Activated CD4-positive, alpha-beta T cell treated with anti-CD3 and anti-CD28 coated beads, Interleukin-2, amount 10 ng/mL, durations not matched to agents 24 days and 14 days (primary cell): ENCODE measurements around the gene LINGO1. TPM values are rescaled to one million over a fixed set of nuclear protein-coding genes. Genes with fewer than 3 reads are reported as not detected.

Experiments
- DNase-seq: peaks from one replicate; pipeline ENCODE4 v3.0.0; 2022
- H3K27ac Mint-ChIP-seq: one replicate; pipeline ENCODE4 v1.8.0; 2022; ENCODE audit warnings: mild to moderate bottlenecking, mixed read lengths
- H3K27me3 Mint-ChIP-seq: one replicate; pipeline ENCODE4 v1.8.0; 2022; ENCODE audit warnings: mixed read lengths
- H3K36me3 Mint-ChIP-seq: one replicate; pipeline ENCODE4 v1.8.0; 2022; ENCODE audit warnings: low read depth, mild to moderate bottlenecking, mixed read lengths
- H3K4me1 Mint-ChIP-seq: one replicate; pipeline ENCODE4 v1.8.0; 2021; ENCODE audit warnings: mixed read lengths
- H3K4me3 Mint-ChIP-seq: one replicate; pipeline ENCODE4 v1.8.0; 2022; ENCODE audit warnings: mild to moderate bottlenecking, moderate library complexity, mixed read lengths
- H3K9me3 Mint-ChIP-seq: one replicate; pipeline ENCODE4 v1.8.0; 2021; ENCODE audit warnings: mixed read lengths
- intact Hi-C: fragments of 100-400 bp; cut with micrococcal nuclease; formaldehyde crosslinking; loops from one replicate; pipeline ENCODE4 v1.15.1; 2023
- total RNA-seq: library from RNA; stranded (reverse); gene quantifications from 2 replicates; pipeline ENCODE4 v1.2.3, GENCODE V29; 2022

LINGO1 gene
- total RNA-seq, 1 donor from 2014 or later, result not detected

- no peak for DNase-seq
- no peak overlapping the region for H3K27ac Mint-ChIP-seq
- H3K9me3 Mint-ChIP-seq, result no peaks in the 10 kb centered on the region
- peaks cover 6% of the 10 kb centered on the region for H3K4me1 Mint-ChIP-seq
- no peak overlapping the region for H3K4me3 Mint-ChIP-seq
- no peaks in the 10 kb centered on the region for H3K36me3 Mint-ChIP-seq
- H3K27me3 Mint-ChIP-seq, result peaks cover 13% of the 10 kb centered on the region
- intact Hi-C loops, result no loop called here
Measured at GRCh38 chr15:77608774-77609173, 23.9 kb downstream of the LINGO1 start.

GRCh38 chr15:77607894-77608261 is 24.8 kb downstream of the LINGO1 start:
- Mint-ChIP-seq H3K27me3 (peaks cover 13% of the 10 kb centered on the region), H3K9me3 (no peaks in the 10 kb centered on the region), H3K27ac (no peak overlapping the region), H3K4me1 (peaks cover 6% of the 10 kb centered on the region), H3K4me3 (no peak overlapping the region), H3K36me3 (no peaks in the 10 kb centered on the region)
- DNase-seq, result no peak
- intact Hi-C loops, result no loop called here

- intact Hi-C loops, result no loop called here
- Mint-ChIP-seq H3K4me3 (no peak overlapping the region), H3K4me1 (peaks cover 6% of the 10 kb centered on the region), H3K9me3 (no peaks in the 10 kb centered on the region), H3K36me3 (no peaks in the 10 kb centered on the region), H3K27me3 (peaks cover 13% of the 10 kb centered on the region), H3K27ac (no peak overlapping the region)
- DNase-seq, result no peak
Measured at GRCh38 chr15:77607111-77607893, 25.4 kb downstream of the LINGO1 start.

- intact Hi-C loops, result no loop called here
- Mint-ChIP-seq H3K9me3 (no peaks in the 10 kb centered on the region), H3K4me3 (no peak overlapping the region), H3K27me3 (peaks cover 13% of the 10 kb centered on the region), H3K4me1 (peaks cover 6% of the 10 kb centered on the region), H3K36me3 (no peaks in the 10 kb centered on the region), H3K27ac (no peak overlapping the region)
- DNase-seq, result no peak
Measured at GRCh38 chr15:77606142-77607034, 26.3 kb downstream of the LINGO1 start.

GRCh38 chr15:77605547-77605946 is 27.2 kb downstream of the LINGO1 start:
- no peaks in the 10 kb centered on the region for H3K36me3 Mint-ChIP-seq
- intact Hi-C loops, result no loop called here
- no peak overlapping the region for H3K27ac Mint-ChIP-seq
- H3K9me3 Mint-ChIP-seq, result no peaks in the 10 kb centered on the region
- no peak overlapping the region for H3K4me3 Mint-ChIP-seq
- peaks cover 13% of the 10 kb centered on the region for H3K27me3 Mint-ChIP-seq
- H3K4me1 Mint-ChIP-seq, result peaks cover 6% of the 10 kb centered on the region
- no peak for DNase-seq

GRCh38 chr15:77604973-77605372 is 27.7 kb downstream of the LINGO1 start:
- H3K4me1 Mint-ChIP-seq, result peaks cover 6% of the 10 kb centered on the region
- no peak for DNase-seq
- no peaks in the 10 kb centered on the region for H3K36me3 Mint-ChIP-seq
- no peak overlapping the region for H3K27ac Mint-ChIP-seq
- peaks cover 13% of the 10 kb centered on the region for H3K27me3 Mint-ChIP-seq
- H3K4me3 Mint-ChIP-seq, result no peak overlapping the region
- H3K9me3 Mint-ChIP-seq, result no peaks in the 10 kb centered on the region
- intact Hi-C loops, result no loop called here

GRCh38 chr15:77603611-77604336 is 28.9 kb downstream of the LINGO1 start:
- Mint-ChIP-seq H3K4me3 (no peak overlapping the region), H3K4me1 (peaks cover 6% of the 10 kb centered on the region), H3K36me3 (no peaks in the 10 kb centered on the region), H3K27me3 (peaks cover 13% of the 10 kb centered on the region), H3K27ac (no peak overlapping the region), H3K9me3 (no peaks in the 10 kb centered on the region)
- intact Hi-C loops, result no loop called here
- no peak for DNase-seq

- no peak overlapping the region for H3K27ac Mint-ChIP-seq
- intact Hi-C loops, result no loop called here
- H3K9me3 Mint-ChIP-seq, result no peaks in the 10 kb centered on the region
- H3K4me3 Mint-ChIP-seq, result no peak overlapping the region
- H3K36me3 Mint-ChIP-seq, result no peaks in the 10 kb centered on the region
- peaks cover 13% of the 10 kb centered on the region for H3K27me3 Mint-ChIP-seq
- H3K4me1 Mint-ChIP-seq, result peaks cover 6% of the 10 kb centered on the region
- DNase-seq, result no peak
Measured at GRCh38 chr15:77602800-77603199, 29.9 kb downstream of the LINGO1 start.

GRCh38 chr15:77599899-77600298 is 32.8 kb downstream of the LINGO1 start:
- Mint-ChIP-seq H3K36me3 (no peaks in the 10 kb centered on the region), H3K9me3 (no peaks in the 10 kb centered on the region), H3K27me3 (peaks cover 7% of the 10 kb centered on the region), H3K27ac (no peak overlapping the region), H3K4me3 (no peak overlapping the region), H3K4me1 (peaks cover 6% of the 10 kb centered on the region)
- DNase-seq, result peak; percentile 58
- intact Hi-C loops, result loop anchor here (10.0 kb wide), 1 partner anchor 55 kb away; no protein-coding TSS in a partner anchor

GRCh38 chr15:77599357-77599756 is 33.4 kb downstream of the LINGO1 start:
- peaks cover 2% of the 10 kb centered on the region for H3K27me3 Mint-ChIP-seq

GRCh38 chr15:77598644-77599043 is 34.1 kb downstream of the LINGO1 start:
- Mint-ChIP-seq H3K4me3 (no peak overlapping the region), H3K4me1 (no peaks in the 10 kb centered on the region), H3K9me3 (no peaks in the 10 kb centered on the region), H3K27me3 (no peaks in the 10 kb centered on the region), H3K36me3 (no peaks in the 10 kb centered on the region), H3K27ac (no peak overlapping the region)
- no peak for DNase-seq
- intact Hi-C loops, result loop anchor here (10.0 kb wide), 1 partner anchor 56 kb away; no protein-coding TSS in a partner anchor

More at GRCh38 chr15:77599357-77599756, 33.4 kb downstream of the LINGO1 start:
- intact Hi-C loops, result loop anchor here (10.0 kb wide), 1 partner anchor 55 kb away; no protein-coding TSS in a partner anchor
- no peak overlapping the region for H3K4me3 Mint-ChIP-seq
- no peaks in the 10 kb centered on the region for H3K36me3 Mint-ChIP-seq
- H3K27ac Mint-ChIP-seq, result no peak overlapping the region
- H3K4me1 Mint-ChIP-seq, result peaks cover under 1% of the 10 kb centered on the region
- DNase-seq, result no peak
- H3K9me3 Mint-ChIP-seq, result no peaks in the 10 kb centered on the region

- no peaks in the 10 kb centered on the region for H3K9me3 Mint-ChIP-seq
- no peak overlapping the region for H3K4me3 Mint-ChIP-seq
- no peak for DNase-seq
- intact Hi-C loops, result loop anchor here (10.0 kb wide), 1 partner anchor 57 kb away; no protein-coding TSS in a partner anchor
- H3K4me1 Mint-ChIP-seq, result no peaks in the 10 kb centered on the region
- H3K27me3 Mint-ChIP-seq, result no peaks in the 10 kb centered on the region
- no peaks in the 10 kb centered on the region for H3K36me3 Mint-ChIP-seq
- H3K27ac Mint-ChIP-seq, result no peak overlapping the region
Measured at GRCh38 chr15:77597804-77598453, 34.8 kb downstream of the LINGO1 start.
